DOHH2 (cell line): Measurements from ENCODE around the gene ACAD11.

Source experiments
- EZH2phosphoT487 ChIP-seq: fragments of 200-600 bp; sonication (generic); IDR thresholded peaks from 2 replicates; pipeline ENCODE4 v1.6.1; 2017; ENCODE audit warnings: borderline replicate concordance, mild to moderate bottlenecking, antibody characterized with exemption, low read length, moderate library complexity, mixed read lengths
- TF ChIP-seq, protein P1 (sequence below): fragments of 200-600 bp; sonication (generic); IDR thresholded peaks from one replicate; pipeline ENCODE4 v1.5.1; 2014; ENCODE audit warnings: antibody characterized with exemption, mild to moderate bottlenecking, low read depth, low read length; ENCODE audit not compliant: poor library complexity, severe bottlenecking

DNA sequence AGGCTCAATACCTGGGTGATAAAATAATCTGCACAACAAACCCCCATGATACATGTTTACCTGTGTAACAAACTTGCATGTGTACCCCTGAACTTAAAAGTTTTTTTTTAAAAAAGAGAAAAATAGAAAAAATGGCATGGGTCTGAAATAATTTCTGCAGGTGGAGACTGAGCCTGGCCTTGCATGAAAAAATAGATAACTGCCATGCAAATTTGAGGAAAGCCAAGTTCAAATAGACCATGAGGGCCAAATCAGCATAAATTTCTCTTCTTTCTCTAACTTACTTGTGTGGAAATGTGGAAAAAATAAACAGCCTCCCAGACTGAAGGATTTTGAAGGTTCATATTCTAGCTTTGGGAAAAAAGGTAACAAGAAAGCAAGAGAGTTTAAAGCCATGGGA, 63.3 kb downstream of the ACAD11 start:
- TF ChIP-seq, protein P1, sequence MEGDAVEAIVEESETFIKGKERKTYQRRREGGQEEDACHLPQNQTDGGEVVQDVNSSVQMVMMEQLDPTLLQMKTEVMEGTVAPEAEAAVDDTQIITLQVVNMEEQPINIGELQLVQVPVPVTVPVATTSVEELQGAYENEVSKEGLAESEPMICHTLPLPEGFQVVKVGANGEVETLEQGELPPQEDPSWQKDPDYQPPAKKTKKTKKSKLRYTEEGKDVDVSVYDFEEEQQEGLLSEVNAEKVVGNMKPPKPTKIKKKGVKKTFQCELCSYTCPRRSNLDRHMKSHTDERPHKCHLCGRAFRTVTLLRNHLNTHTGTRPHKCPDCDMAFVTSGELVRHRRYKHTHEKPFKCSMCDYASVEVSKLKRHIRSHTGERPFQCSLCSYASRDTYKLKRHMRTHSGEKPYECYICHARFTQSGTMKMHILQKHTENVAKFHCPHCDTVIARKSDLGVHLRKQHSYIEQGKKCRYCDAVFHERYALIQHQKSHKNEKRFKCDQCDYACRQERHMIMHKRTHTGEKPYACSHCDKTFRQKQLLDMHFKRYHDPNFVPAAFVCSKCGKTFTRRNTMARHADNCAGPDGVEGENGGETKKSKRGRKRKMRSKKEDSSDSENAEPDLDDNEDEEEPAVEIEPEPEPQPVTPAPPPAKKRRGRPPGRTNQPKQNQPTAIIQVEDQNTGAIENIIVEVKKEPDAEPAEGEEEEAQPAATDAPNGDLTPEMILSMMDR: no peak
- no peak for TF ChIP-seq EZH2phosphoT487
